H9 (cell line): Measurements from ENCODE around the gene CLECL1. TPM values are rescaled to one million over a fixed set of nuclear protein-coding genes. Genes with fewer than 3 reads are reported as not detected.

Experiments
- DNase-seq: peaks from one replicate; pipeline ENCODE4 v3.0.0-alpha.2; 2017
- H2AFZ ChIP-seq: one replicate; pipeline ENCODE4 v1.6.1; 2013; ENCODE audit warnings: mild to moderate bottlenecking, low read length, control low read depth, moderate library complexity
- H2AK5ac ChIP-seq: 2 replicates; pipeline ENCODE4 v1.6.1; 2013; ENCODE audit warnings: low read length, control low read depth, mixed read lengths; ENCODE audit not compliant: insufficient read length
- H2BK120ac ChIP-seq: one replicate; pipeline ENCODE4 v1.6.1; 2013; ENCODE audit warnings: low read depth, mild to moderate bottlenecking, low read length, control low read depth, inconsistent platforms; ENCODE audit not compliant: poor library complexity, severe bottlenecking
- H2BK12ac ChIP-seq: 2 replicates; pipeline ENCODE4 v1.6.1; 2013; ENCODE audit warnings: low read length, control low read depth, mixed read lengths, low read depth; ENCODE audit not compliant: insufficient read length
- H2BK15ac ChIP-seq: 2 replicates; pipeline ENCODE4 v1.6.1; 2013; ENCODE audit warnings: low read depth, low read length, control low read depth
- H2BK20ac ChIP-seq: one replicate; pipeline ENCODE4 v1.6.1; 2013; ENCODE audit warnings: low read depth, mild to moderate bottlenecking, low read length, control low read depth, inconsistent platforms; ENCODE audit not compliant: poor library complexity, severe bottlenecking
- H2BK5ac ChIP-seq: 2 replicates; pipeline ENCODE4 v1.6.1; 2013; ENCODE audit warnings: low read length, control low read depth, mixed read lengths; ENCODE audit not compliant: insufficient read length
- H3K14ac ChIP-seq: 2 replicates; pipeline ENCODE4 v1.6.1; 2013; ENCODE audit warnings: low read length, control low read depth; ENCODE audit not compliant: insufficient read depth
- H3K18ac ChIP-seq: 2 replicates; pipeline ENCODE4 v1.6.1; 2013; ENCODE audit warnings: low read depth, mild to moderate bottlenecking, mixed read lengths, low read length, control low read depth; ENCODE audit not compliant: insufficient read length
- H3K23ac ChIP-seq: 2 replicates; pipeline ENCODE4 v1.6.1; 2013; ENCODE audit warnings: low read length, control low read depth, mixed read lengths, low read depth; ENCODE audit not compliant: insufficient read length
- H3K23me2 ChIP-seq: 2 replicates; pipeline ENCODE4 v1.6.1; 2013; ENCODE audit warnings: low read depth, mild to moderate bottlenecking, mixed read lengths, low read length, control low read depth; ENCODE audit not compliant: insufficient read length, poor library complexity, severe bottlenecking
- H3K27ac ChIP-seq: 2 replicates; pipeline ENCODE4 v1.5.1; 2013; ENCODE audit warnings: low read length, control low read depth, mixed read lengths, low read depth; ENCODE audit not compliant: insufficient read length
- H3K27me3 ChIP-seq: 2 replicates; pipeline ENCODE4 v1.6.1; 2013; ENCODE audit warnings: low read length, control low read depth, inconsistent platforms; ENCODE audit not compliant: insufficient read depth
- H3K4ac ChIP-seq: 2 replicates; pipeline ENCODE4 v1.6.1; 2013; ENCODE audit warnings: low read depth, mild to moderate bottlenecking, control low read depth, inconsistent platforms, low read length, moderate library complexity
- H3K4me1 ChIP-seq: 2 replicates; pipeline ENCODE4 v1.6.1; 2013; ENCODE audit warnings: low read length, control low read depth, inconsistent platforms; ENCODE audit not compliant: insufficient read depth
- H3K4me2 ChIP-seq: 2 replicates; pipeline ENCODE4 v1.6.1; 2013; ENCODE audit warnings: low read length, control low read depth, mixed read lengths; ENCODE audit not compliant: insufficient read length, insufficient read depth
- H3K56ac ChIP-seq: 2 replicates; pipeline ENCODE4 v1.6.1; 2013; ENCODE audit warnings: low read depth, mild to moderate bottlenecking, mixed read lengths, low read length, control low read depth; ENCODE audit not compliant: insufficient read length
- H3K79me1 ChIP-seq: 2 replicates; pipeline ENCODE4 v1.6.1; 2013; ENCODE audit warnings: low read depth, mild to moderate bottlenecking, moderate library complexity, low read length, control low read depth, inconsistent platforms; ENCODE audit not compliant: insufficient read depth, poor library complexity, severe bottlenecking
- H3K79me2 ChIP-seq: 2 replicates; pipeline ENCODE4 v1.6.1; 2013; ENCODE audit warnings: low read length, control low read depth, inconsistent platforms; ENCODE audit not compliant: insufficient read depth
- H3K9ac ChIP-seq: 2 replicates; pipeline ENCODE4 v1.6.1; 2013; ENCODE audit warnings: low read length, control low read depth, mixed read lengths; ENCODE audit not compliant: insufficient read length; ENCODE audit errors: extremely low read depth
- H3K9me3 ChIP-seq: one replicate; pipeline ENCODE4 v1.6.1; 2013; ENCODE audit warnings: low read depth, low read length, inconsistent platforms; ENCODE audit not compliant: control insufficient read depth
- H3T11ph ChIP-seq: one replicate; pipeline ENCODE4 v1.6.1; 2013; ENCODE audit warnings: mild to moderate bottlenecking, low read length, control low read depth, inconsistent platforms
- H4K20me1 ChIP-seq: one replicate; pipeline ENCODE4 v1.6.1; 2013; ENCODE audit not compliant: control insufficient read depth, insufficient read length, insufficient read depth
- H4K5ac ChIP-seq: 2 replicates; pipeline ENCODE4 v1.6.1; 2013; ENCODE audit warnings: low read depth, mild to moderate bottlenecking, mixed read lengths, low read length, control low read depth; ENCODE audit not compliant: insufficient read length
- H4K8ac ChIP-seq: replicated peaks from 2 replicates; pipeline ENCODE4 v1.6.1; 2013; ENCODE audit warnings: low read length, control low read depth, mixed read lengths, low read depth; ENCODE audit not compliant: insufficient read length
- H4K91ac ChIP-seq: 2 replicates; pipeline ENCODE4 v1.6.1; 2013; ENCODE audit warnings: low read depth, mild to moderate bottlenecking, moderate library complexity, mixed read lengths, low read length, control low read depth; ENCODE audit not compliant: insufficient read length
- H3K27ac Mint-ChIP-seq, 3 experiments: 2 replicates in 2 of 3; 3 replicates in 1 of 3; pipeline ENCODE4 v1.8.0; 2020 to 2021; ENCODE audit warnings: mixed read lengths in 3 of 3, mild to moderate bottlenecking in 1 of 3, moderate library complexity in 1 of 3
- H3K27me3 Mint-ChIP-seq: 2 replicates; pipeline ENCODE4 v1.8.0; 2021; ENCODE audit warnings: low read depth, mild to moderate bottlenecking, moderate library complexity, mixed read lengths
- H3K36me3 Mint-ChIP-seq, 3 experiments: 2 replicates in 2 of 3; 3 replicates in 1 of 3; pipeline ENCODE4 v1.8.0; 2020 to 2021; ENCODE audit warnings: low read depth in 3 of 3, mixed read lengths in 3 of 3; ENCODE audit not compliant: insufficient read depth in 1 of 3
- H3K4me1 Mint-ChIP-seq, 2 experiments: 2 replicates each; pipeline ENCODE4 v1.8.0; 2020; ENCODE audit warnings: mixed read lengths in 2 of 2
- H3K4me3 Mint-ChIP-seq, 2 experiments: 2 replicates in 1 of 2; 3 replicates in 1 of 2; pipeline ENCODE4 v1.8.0; 2020 to 2021; ENCODE audit warnings: mild to moderate bottlenecking in 2 of 2, mixed read lengths in 2 of 2, moderate library complexity in 1 of 2
- H3K9me3 Mint-ChIP-seq, 2 experiments: 2 replicates in 1 of 2; 3 replicates in 1 of 2; pipeline ENCODE4 v1.8.0; 2020; ENCODE audit warnings: mild to moderate bottlenecking in 2 of 2, mixed read lengths in 2 of 2, moderate library complexity in 1 of 2
- CTCF ChIP-seq: fragments of 200-600 bp; sonication (generic); conservative IDR thresholded peaks from 3 replicates; pipeline ENCODE4 v1.8.0; 2021; ENCODE audit warnings: antibody characterized with exemption, mild to moderate bottlenecking
- WGBS: extraction: QIAGEN DNeasy Blood & Tissue Kit; methylation state at CpG from one replicate; pipeline ENCODE4 v1.1.7; 2013; ENCODE audit warnings: missing lambda C conversion rate, low lambda C conversion rate, mixed read lengths; ENCODE audit not compliant: insufficient read length; ENCODE audit errors: extremely low coverage; 5-methylcytosine and 5-hydroxymethylcytosine counted together
- total RNA-seq: library from RNA; stranded (reverse); gene quantifications from 2 replicates; pipeline ENCODE4 v1.2.1, GENCODE V29; 2021

CLECL1 gene
- total RNA-seq, 1 experiment from 2014 or later = not detected

- H3K14ac ChIP-seq = no peak overlapping the region
- Mint-ChIP-seq H3K9me3 (no peaks in the 10 kb centered on the region), H3K4me3 (no peak overlapping the region), H3K27ac (no peak overlapping the region), H3K27me3 (no peaks in the 10 kb centered on the region), H3K4me1 (peaks cover 16 to 18% of the 10 kb centered on the region in 2 experiments), H3K36me3 (no peaks in the 10 kb centered on the region)
- no peak overlapping the region for H3K4ac ChIP-seq
- no peak overlapping the region for H2BK15ac ChIP-seq
- H4K8ac ChIP-seq = no peak overlapping the region
- H3K79me1 ChIP-seq = no peaks in the 10 kb centered on the region
- no peak overlapping the region for H2AK5ac ChIP-seq
- no peaks in the 10 kb centered on the region for H3K79me2 ChIP-seq
- no peaks in the 10 kb centered on the region for H3K27me3 ChIP-seq
- no peak overlapping the region for H2AFZ ChIP-seq
- WGBS = no CpG with 5 or more reads among the region's 5 CpGs
- no peak overlapping the region for H3K18ac ChIP-seq
- DNase-seq = no peak
- no peaks in the 10 kb centered on the region for H3K4me1 ChIP-seq
- H3K56ac ChIP-seq = no peak overlapping the region
- H4K20me1 ChIP-seq = no peaks in the 10 kb centered on the region
- no peaks in the 10 kb centered on the region for H3K9me3 ChIP-seq
- no peak overlapping the region for H2BK120ac ChIP-seq
- H3T11ph ChIP-seq = no peak overlapping the region
- H2BK12ac ChIP-seq = no peak overlapping the region
- H3K9ac ChIP-seq = no peak overlapping the region
- no peak overlapping the region for H4K5ac ChIP-seq
- H3K23me2 ChIP-seq = no peaks in the 10 kb centered on the region
- no peak overlapping the region for H2BK20ac ChIP-seq
- no peak overlapping the region for H2BK5ac ChIP-seq
- no peak overlapping the region for H3K27ac ChIP-seq
- TF ChIP-seq CTCF = no peak
- no peak overlapping the region for H3K4me2 ChIP-seq
- no peak overlapping the region for H4K91ac ChIP-seq
- H3K23ac ChIP-seq = no peak overlapping the region
Observed at GRCh38 chr12:9756706-9757105, 23.8 kb upstream of the CLECL1 start.
